Epithelial cell of proximal tubule (primary cell): ENCODE results near the gene KLF2. TPM values are rescaled to one million over a fixed set of nuclear protein-coding genes. Genes with fewer than 3 reads are reported as not detected.

Experiments
- DNase-seq: peaks from one replicate; pipeline ENCODE4 v3.0.0-alpha.2; 2011; ENCODE audit warnings: low read depth
- H3K4me3 ChIP-seq: 2 replicates; pipeline ENCODE4 v1.5.1; 2011; ENCODE audit warnings: low read depth, mild to moderate bottlenecking, low read length
- total RNA-seq: library from RNA; depleted of rRNA; stranded (reverse); fragments of >200 nt; gene quantifications from 2 replicates; pipeline ENCODE4 v1.2.3, GENCODE V29; 2015
- TF ChIP-seq, protein P1 (sequence below): conservative IDR thresholded peaks from 2 replicates; pipeline ENCODE4 v1.5.1; 2012; ENCODE audit warnings: low read depth, mild to moderate bottlenecking, low read length

KLF2 gene
- total RNA-seq, 1 donor from 2014 or later = 1.3 TPM

DNA sequence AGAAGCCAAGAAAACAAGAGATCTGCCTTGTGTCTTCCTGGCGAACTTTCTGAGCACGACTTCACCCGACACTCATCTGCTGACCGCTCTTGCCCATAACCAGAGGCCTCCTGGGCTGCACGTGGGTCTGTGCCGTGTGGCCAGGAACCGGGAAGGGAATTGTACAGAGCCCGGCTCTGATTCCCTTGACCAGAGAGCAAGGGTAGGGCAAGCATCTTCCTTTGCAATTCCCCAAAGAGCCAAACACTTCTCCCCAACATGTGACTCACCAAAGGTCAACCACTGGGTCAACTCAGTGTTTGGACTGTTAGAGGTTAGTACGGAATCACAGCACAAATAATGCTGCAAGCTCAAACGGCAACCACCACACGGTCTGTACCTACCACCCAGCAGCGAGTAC is 48.9 kb downstream of the KLF2 start:
- no peak overlapping the region for H3K4me3 ChIP-seq
- DNase-seq = no peak

GRCh38 chr19:16373989-16374388 is 49.4 kb downstream of the KLF2 start:
- DNase-seq = no peak
- no peak overlapping the region for H3K4me3 ChIP-seq
- TF ChIP-seq, protein P1, sequence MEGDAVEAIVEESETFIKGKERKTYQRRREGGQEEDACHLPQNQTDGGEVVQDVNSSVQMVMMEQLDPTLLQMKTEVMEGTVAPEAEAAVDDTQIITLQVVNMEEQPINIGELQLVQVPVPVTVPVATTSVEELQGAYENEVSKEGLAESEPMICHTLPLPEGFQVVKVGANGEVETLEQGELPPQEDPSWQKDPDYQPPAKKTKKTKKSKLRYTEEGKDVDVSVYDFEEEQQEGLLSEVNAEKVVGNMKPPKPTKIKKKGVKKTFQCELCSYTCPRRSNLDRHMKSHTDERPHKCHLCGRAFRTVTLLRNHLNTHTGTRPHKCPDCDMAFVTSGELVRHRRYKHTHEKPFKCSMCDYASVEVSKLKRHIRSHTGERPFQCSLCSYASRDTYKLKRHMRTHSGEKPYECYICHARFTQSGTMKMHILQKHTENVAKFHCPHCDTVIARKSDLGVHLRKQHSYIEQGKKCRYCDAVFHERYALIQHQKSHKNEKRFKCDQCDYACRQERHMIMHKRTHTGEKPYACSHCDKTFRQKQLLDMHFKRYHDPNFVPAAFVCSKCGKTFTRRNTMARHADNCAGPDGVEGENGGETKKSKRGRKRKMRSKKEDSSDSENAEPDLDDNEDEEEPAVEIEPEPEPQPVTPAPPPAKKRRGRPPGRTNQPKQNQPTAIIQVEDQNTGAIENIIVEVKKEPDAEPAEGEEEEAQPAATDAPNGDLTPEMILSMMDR = no peak

More for the DNA sequence above, 48.9 kb downstream of the KLF2 start:
- TF ChIP-seq, protein P1 = no peak

DNA sequence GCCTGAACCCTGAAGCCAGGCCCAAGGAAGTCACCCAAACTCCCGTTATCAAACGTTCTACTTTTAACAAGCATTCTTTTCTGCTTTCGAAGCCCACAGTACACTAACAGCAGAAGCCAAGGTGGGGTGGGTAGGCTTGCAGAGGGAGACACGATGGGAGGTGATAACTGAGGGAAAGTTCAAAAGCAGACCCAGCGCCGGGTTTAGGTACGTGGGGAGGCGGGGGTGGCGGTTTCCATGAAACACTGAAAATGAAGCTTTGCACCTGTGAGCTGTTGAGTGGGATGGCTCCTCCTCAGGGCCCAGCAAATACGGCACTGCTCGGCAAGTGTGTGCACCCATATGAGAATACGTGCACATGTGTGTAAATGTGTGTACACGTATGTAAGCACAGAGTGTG is 49.8 kb downstream of the KLF2 start:
- DNase-seq = no peak
- H3K4me3 ChIP-seq = no peak overlapping the region
- TF ChIP-seq, protein P1 = no peak

DNA sequence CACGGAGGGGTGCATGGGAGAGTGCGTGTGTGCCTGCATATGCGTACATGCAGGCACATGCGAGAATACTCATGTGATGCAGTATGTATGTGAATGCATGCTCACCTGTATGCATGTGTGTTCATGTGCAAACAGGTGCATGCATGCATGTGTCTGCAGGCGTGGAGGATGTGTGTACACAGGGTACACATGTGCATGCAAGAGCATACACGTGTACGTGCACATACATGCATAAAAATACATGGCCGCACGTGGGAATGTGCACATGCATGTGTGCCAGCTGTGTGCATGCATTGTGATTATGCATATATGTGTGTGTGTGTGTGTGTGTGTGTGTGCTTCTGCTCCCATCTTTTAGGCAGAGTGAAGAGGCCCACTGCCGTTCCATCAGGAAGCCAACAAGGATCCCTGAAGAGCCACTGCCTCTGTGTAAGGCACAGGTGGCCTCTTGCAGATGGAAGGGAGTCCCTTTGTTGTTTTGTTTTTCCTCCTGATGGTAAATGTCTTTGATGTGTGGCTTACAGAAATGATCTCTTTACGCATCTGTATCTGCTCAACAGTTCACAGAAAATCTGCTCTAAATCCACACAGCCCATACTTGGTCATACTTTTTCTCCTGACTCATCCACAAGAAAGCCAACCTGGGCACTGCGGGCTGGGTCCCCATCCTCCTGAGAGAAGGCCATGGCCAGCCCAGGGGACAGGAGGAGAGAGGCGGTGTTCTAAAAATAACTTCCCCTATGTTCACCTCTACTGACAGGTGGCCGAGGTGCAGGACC is 50.7 kb downstream of the KLF2 start:
- H3K4me3 ChIP-seq = no peak overlapping the region
- TF ChIP-seq, protein P1 = no peak
- no peak for DNase-seq

GRCh38 chr19:16375936-16376185 is 51.2 kb downstream of the KLF2 start:
- DNase-seq = no peak
- no peak overlapping the region for H3K4me3 ChIP-seq
- TF ChIP-seq, protein P1 = no peak

DNA sequence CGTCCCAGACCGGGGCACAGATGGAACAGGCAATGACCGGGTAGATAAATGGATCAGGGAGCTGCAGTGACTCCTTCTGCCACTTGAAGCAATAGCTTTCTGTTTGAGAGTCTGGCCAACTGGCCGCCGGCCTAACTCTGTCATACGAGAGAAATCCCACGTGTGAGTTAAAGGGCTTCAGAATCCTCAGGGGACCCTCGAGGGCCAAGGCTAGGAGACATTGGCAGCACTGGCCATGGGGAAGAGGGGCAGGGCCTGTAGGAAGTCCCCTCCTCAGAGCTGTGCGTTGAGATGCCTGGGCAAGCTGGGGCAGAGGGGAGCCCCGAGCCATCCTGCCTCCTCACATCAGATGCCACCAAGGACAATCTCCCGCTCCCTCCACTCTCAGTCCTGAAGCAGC is 51.6 kb downstream of the KLF2 start:
- TF ChIP-seq, protein P1 = no peak
- H3K4me3 ChIP-seq = no peak overlapping the region
- DNase-seq = no peak

DNA sequence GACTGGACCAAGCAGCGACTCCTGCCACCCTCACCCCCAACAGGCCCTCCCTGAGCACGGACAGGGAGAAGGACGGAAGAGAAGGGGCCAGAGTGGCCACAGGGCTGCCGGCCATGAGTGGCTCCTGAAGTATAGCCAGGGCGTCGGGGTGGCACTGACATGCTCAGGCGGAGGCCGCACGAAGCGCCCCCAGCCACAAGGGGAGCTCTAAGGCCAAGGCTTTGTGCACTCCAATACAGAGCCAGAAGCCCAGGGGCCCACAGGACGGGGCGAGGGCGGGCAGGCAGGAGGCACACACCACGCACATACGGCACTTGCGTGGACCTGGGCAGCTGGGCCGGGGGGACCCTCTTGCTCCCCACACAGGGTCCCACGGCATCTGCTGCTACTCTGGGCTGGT is 52.0 kb downstream of the KLF2 start:
- DNase-seq = no peak
- TF ChIP-seq, protein P1 = peak; percentile 43
- H3K4me3 ChIP-seq = no peak overlapping the region
